SK-N-SH (cell line): ENCODE results near the gene TUT1. TPM values are rescaled to one million over a fixed set of nuclear protein-coding genes. Genes with fewer than 3 reads are reported as not detected.

Experiments
- CTCF ChIA-PET: fragments of 300-600, 350-600 bp; formaldehyde crosslinking; extraction: SDS; loops from one replicate; lab custom pipeline; 2021; lab: Yijun Ruan, JAX
- POLR2A ChIA-PET: fragments of 350-600 bp; sonication (Branson Sonifier 250); formaldehyde crosslinking; extraction: SDS; loops from one replicate; lab custom pipeline; 2020; ENCODE audit warnings: antibody characterized with exemption, inconsistent platforms; lab: Yijun Ruan, JAX
- DNase-seq: peaks from one replicate; pipeline ENCODE4 v3.0.0; 2012
- H2AFZ ChIP-seq: fragments of 200-600 bp; sonication (generic); 2 replicates; pipeline ENCODE4 v1.8.1; 2016; ENCODE audit warnings: antibody characterized with exemption, mild to moderate bottlenecking, low read depth
- H3F3A ChIP-seq: fragments of 200-600 bp; sonication (generic); replicated peaks from 2 replicates; pipeline ENCODE3; 2016; ENCODE audit warnings: antibody characterized with exemption, mild to moderate bottlenecking; ENCODE audit not compliant: insufficient read depth
- H3K27ac ChIP-seq, 2 experiments: fragments of 200-500 bp in 1 of 2; fragments of 200-600 bp in 1 of 2; sonication (Bioruptor generic) in 1 of 2; sonication (generic), shearing (Covaris generic) in 1 of 2; 2 replicates each; pipeline versions ENCODE4 v1.5.1 to v1.6.1; 2014 to 2016; ENCODE audit warnings: low read depth in 2 of 2, inconsistent platforms in 1 of 2, low read length in 1 of 2, mild to moderate bottlenecking in 1 of 2, mixed read lengths in 1 of 2
- H3K27me3 ChIP-seq: fragments of 200-600 bp; sonication (generic), shearing (Covaris generic); 2 replicates; pipeline ENCODE4 v1.6.1; 2016; ENCODE audit warnings: mixed run types; ENCODE audit not compliant: insufficient read depth
- H3K36me3 ChIP-seq, 2 experiments: fragments of 200-500 bp in 1 of 2; fragments of 200-600 bp in 1 of 2; sonication (Bioruptor generic) in 1 of 2; sonication (generic) in 1 of 2; replicated peaks in 1 of 2; 2 replicates each; pipeline versions ENCODE3 to v1.5.1; 2014 to 2016; ENCODE audit warnings: low read length in 1 of 2, mild to moderate bottlenecking in 1 of 2; ENCODE audit not compliant: insufficient read depth in 2 of 2, control insufficient read depth in 1 of 2
- H3K4me1 ChIP-seq, 2 experiments: fragments of 200-500 bp in 1 of 2; fragments of 200-600 bp in 1 of 2; sonication (Bioruptor generic) in 1 of 2; sonication (generic), shearing (Covaris generic) in 1 of 2; 2 replicates each; pipeline versions ENCODE4 v1.5.1 to v1.6.1; 2014 to 2016; ENCODE audit warnings: low read depth in 1 of 2, low read length in 1 of 2, mixed run types in 1 of 2; ENCODE audit not compliant: insufficient read depth in 2 of 2, control insufficient read depth in 1 of 2
- H3K4me2 ChIP-seq: fragments of 200-600 bp; sonication (generic), shearing (Covaris generic); 2 replicates; pipeline ENCODE4 v1.6.1; 2017; ENCODE audit warnings: mixed run types
- H3K4me3 ChIP-seq, 2 experiments: fragments of 200-500 bp in 1 of 2; fragments of 200-600 bp in 1 of 2; sonication (Bioruptor generic) in 1 of 2; sonication (generic), shearing (Covaris generic) in 1 of 2; 2 replicates each; pipeline versions ENCODE4 v1.5.1 to v1.8.1; 2014 to 2016; ENCODE audit warnings: low read depth in 2 of 2, inconsistent platforms in 1 of 2, low read length in 1 of 2, mild to moderate bottlenecking in 1 of 2, mixed read lengths in 1 of 2, moderate library complexity in 1 of 2
- H3K79me2 ChIP-seq: fragments of 200-600 bp; sonication (generic); 2 replicates; pipeline ENCODE4 v1.8.1; 2017; ENCODE audit warnings: mild to moderate bottlenecking; ENCODE audit not compliant: insufficient read depth
- H3K9ac ChIP-seq: fragments of 200-600 bp; sonication (generic); 2 replicates; pipeline ENCODE4 v1.6.1; 2017; ENCODE audit warnings: mixed run types
- H3K9me2 ChIP-seq: fragments of 200-600 bp; sonication (generic); 2 replicates; pipeline ENCODE4 v1.6.1; 2017; ENCODE audit warnings: mixed run types
- H3K9me3 ChIP-seq: fragments of 200-600 bp; sonication (generic); 2 replicates; pipeline ENCODE4 v1.6.1; 2017; ENCODE audit warnings: mixed run types, mild to moderate bottlenecking, moderate library complexity
- H4K20me1 ChIP-seq: fragments of 200-600 bp; sonication (generic); 2 replicates; pipeline ENCODE4 v1.6.1; 2017; ENCODE audit warnings: mild to moderate bottlenecking, mixed run types; ENCODE audit not compliant: insufficient read depth
- CHD2 ChIP-seq: fragments of 150-350 bp; IDR thresholded peaks from 2 replicates; pipeline ENCODE4 v1.6.1; 2018; ENCODE audit warnings: low read length; ENCODE audit not compliant: partially characterized antibody
- ELF1 ChIP-seq: IDR thresholded peaks from 2 replicates; pipeline ENCODE4 v1.4.0; 2012
- EZH2phosphoT487 ChIP-seq: fragments of 200-600 bp; sonication (generic); IDR thresholded peaks from 2 replicates; pipeline ENCODE4 v1.6.1; 2017; ENCODE audit warnings: low read depth, mixed run types, mild to moderate bottlenecking, antibody characterized with exemption, moderate library complexity, borderline replicate concordance
- FOXJ3 ChIP-seq: sonication (generic); formaldehyde crosslinking; IDR thresholded peaks from 2 replicates; pipeline ENCODE4 v1.5.1; 2020; ENCODE audit warnings: mild to moderate bottlenecking, missing genetic modification reagents
- GABPA ChIP-seq: IDR thresholded peaks from 2 replicates; pipeline ENCODE4 v1.4.0; 2012; ENCODE audit warnings: low read depth, mild to moderate bottlenecking
- GATA2 ChIP-seq: sonication (generic); formaldehyde crosslinking; IDR thresholded peaks from 2 replicates; pipeline ENCODE4 v1.5.0; 2020; ENCODE audit warnings: mild to moderate bottlenecking, missing genetic modification reagents
- MXI1 ChIP-seq: IDR thresholded peaks from 2 replicates; pipeline ENCODE4 v1.6.1; 2012; ENCODE audit warnings: mild to moderate bottlenecking, low read depth, low read length, improper control_type of control experiment
- RXRA ChIP-seq: IDR thresholded peaks from 2 replicates; pipeline ENCODE4 v1.4.0; 2012; ENCODE audit warnings: low read depth, mild to moderate bottlenecking, borderline replicate concordance
- SIN3A ChIP-seq: IDR thresholded peaks from 2 replicates; pipeline ENCODE4 v1.6.1; 2012; ENCODE audit warnings: low read depth, mild to moderate bottlenecking, low read length, moderate library complexity, borderline replicate concordance
- TEAD4 ChIP-seq: IDR thresholded peaks from 2 replicates; pipeline ENCODE4 v1.4.0; 2012; ENCODE audit warnings: mild to moderate bottlenecking, borderline replicate concordance; ENCODE audit not compliant: insufficient read depth
- USF1 ChIP-seq: IDR thresholded peaks from 2 replicates; pipeline ENCODE4 v1.4.0; 2012; ENCODE audit warnings: low read depth, borderline replicate concordance
- WGBS: methylation state at CpG from one replicate; pipeline ENCODE4 v1.1.6; 2017; ENCODE audit warnings: low lambda C conversion rate; 5-methylcytosine and 5-hydroxymethylcytosine counted together
- polyA plus RNA-seq, 3 experiments: library from polyadenylated mRNA; depleted of rRNA; stranded (reverse); fragments of >200 nt; gene quantifications; 2 replicates each; pipeline ENCODE4 v1.2.3, GENCODE V29; 2012
- TF ChIP-seq, protein P1 (sequence below): IDR thresholded peaks from 2 replicates; pipeline ENCODE4; 2012
- TF ChIP-seq, protein P2 (sequence below): fragments of 150-350 bp; IDR thresholded peaks from 2 replicates; pipeline ENCODE4 v1.6.1; 2016; ENCODE audit warnings: mild to moderate bottlenecking, low read depth, low read length

The TUT1 gene
- polyA plus RNA-seq, 1 of the 3 experiments (the other 2 are of a cell fraction), result 27.3 TPM

GRCh38 chr11:62600367-62601121 lies 9.2 kb upstream of the TUT1 start:
- CTCF ChIA-PET, result interaction anchor here (2.2 to 3.2 kb wide), 2 partner anchors 8 to 12 kb away, joined by 11 to 23 read pairs; partner anchors contain the start of genes EML3, ROM1 and TUT1
- Histone ChIP-seq H3K4me2 (peak overlapping the region; percentile 95), H4K20me1 (no peaks in the 10 kb centered on the region), H3K9me2 (no peaks in the 10 kb centered on the region), H3K27me3 (no peaks in the 10 kb centered on the region), H3F3A (peaks cover 25% of the 10 kb centered on the region), H3K4me1 (peaks cover 12 to 23% of the 10 kb centered on the region in 2 experiments; a peak in 3 of 4 replicates), H3K9me3 (no peaks in the 10 kb centered on the region), H3K36me3 (peaks cover 40 to 43% of the 10 kb centered on the region in 2 experiments), H3K4me3 (peak overlapping the region; percentile 70 to 96), H3K9ac (peak overlapping the region; percentile 99), H2AFZ (no peak overlapping the region), H3K27ac (peak overlapping the region; percentile 87 to 93)
- no peak for DNase-seq
- TF ChIP-seq SIN3A, result no peak
- peak; percentile 9; the same call in 1 of the 2 replicates for TF ChIP-seq MXI1
- TF ChIP-seq, all 33 proteins: peak for 1
- H3K79me2 ChIP-seq, result peaks cover 55% of the 10 kb centered on the region
- 1% methylated on average over 18 of the region's 26 CpGs for WGBS
- POLR2A ChIA-PET, result interaction anchor here (1.5 to 4.2 kb wide), 4 partner anchors 9 to 65 kb away, joined by 5 to 59 read pairs (median 18); partner anchors contain the start of genes C11orf98, CSKMT, EEF1G and EML3

- peak; percentile 31; the same call in 1 of the 2 replicates for TF ChIP-seq MXI1
- TF ChIP-seq SIN3A, result no peak
- TF ChIP-seq, all 33 proteins: peak for 1
- no peaks in the 10 kb centered on the region for H3K27me3 ChIP-seq
- H3K27ac ChIP-seq, result peak overlapping the region; percentile 87 to 93
- H3K4me1 ChIP-seq, result peaks cover 12 to 23% of the 10 kb centered on the region in 2 experiments; a peak in 3 of 4 replicates
- H3K4me3 ChIP-seq, result peak overlapping the region; percentile 70 to 96
- H3K9ac ChIP-seq, result peak overlapping the region; percentile 99
- H3K4me2 ChIP-seq, result peak overlapping the region; percentile 95
- 26% methylated on average over 5 of the region's 5 CpGs for WGBS
- H4K20me1 ChIP-seq, result no peaks in the 10 kb centered on the region
- H3K36me3 ChIP-seq, result peaks cover 43 to 44% of the 10 kb centered on the region in 2 experiments
- CTCF ChIA-PET, result interaction anchor here (0.7 to 3.2 kb wide), 3 partner anchors 8 to 205 kb away, joined by 4 to 23 read pairs (median 11); partner anchors contain the start of genes EML3, ROM1 and TUT1
- H3F3A ChIP-seq, result peaks cover 26% of the 10 kb centered on the region
- no peak for DNase-seq
- H2AFZ ChIP-seq, result no peak overlapping the region
- peaks cover 55% of the 10 kb centered on the region for H3K79me2 ChIP-seq
- H3K9me3 ChIP-seq, result no peaks in the 10 kb centered on the region
- no peaks in the 10 kb centered on the region for H3K9me2 ChIP-seq
- POLR2A ChIA-PET, result interaction anchor here (1.0 to 4.2 kb wide), 7 partner anchors 8 to 154 kb away, joined by 3 to 59 read pairs (median 4); partner anchors contain the start of genes C11orf98, CSKMT, INTS5 and TUT1
Measured at GRCh38 chr11:62599901-62600300, 8.6 kb upstream of the TUT1 start.

- Histone ChIP-seq H3K27me3 (no peaks in the 10 kb centered on the region), H3K4me2 (peak overlapping the region; percentile 95), H3F3A (peaks cover 30% of the 10 kb centered on the region), H3K36me3 (peaks cover 46 to 49% of the 10 kb centered on the region in 2 experiments), H3K4me1 (peaks cover 12 to 23% of the 10 kb centered on the region in 2 experiments; a peak in 3 of 4 replicates), H3K27ac (peak overlapping the region; percentile 87 to 93), H3K9ac (peak overlapping the region; percentile 99), H4K20me1 (no peaks in the 10 kb centered on the region), H3K79me2 (peaks cover 55% of the 10 kb centered on the region), H3K9me3 (no peaks in the 10 kb centered on the region), H3K9me2 (no peaks in the 10 kb centered on the region), H3K4me3 (peak overlapping the region; percentile 70 to 96), H2AFZ (no peak overlapping the region)
- ChIA-PET CTCF (interaction anchor here (0.7 to 3.2 kb wide), 5 partner anchors 13 to 204 kb away, joined by 3 to 23 read pairs (median 4); partner anchors contain the start of genes EML3 and ROM1), POLR2A (interaction anchor here (1.0 to 1.2 kb wide), 5 partner anchors 15 to 155 kb away, joined by 3 to 4 read pairs (median 4); partner anchors contain the start of genes C11orf98, CSKMT, INTS5 and ZBTB3)
- WGBS, result 45% methylated on average over 6 of the region's 7 CpGs
- peak; percentile 95 for DNase-seq
- TF ChIP-seq TEAD4 (no peak), GATA2 (CRISPR knock-in tag) (no peak), FOXJ3 (CRISPR knock-in tag) (no peak), SIN3A (peak; percentile 30; the same call in 1 of the 2 replicates), MXI1 (peak; percentile 55; the same call in 1 of the 2 replicates), USF1 (no peak), ELF1 (peak; percentile 67), EZH2phosphoT487 (no peak), CHD2 (peak; percentile 51), GABPA (peak; percentile 65), RXRA (no peak)
- TF ChIP-seq, protein P1, sequence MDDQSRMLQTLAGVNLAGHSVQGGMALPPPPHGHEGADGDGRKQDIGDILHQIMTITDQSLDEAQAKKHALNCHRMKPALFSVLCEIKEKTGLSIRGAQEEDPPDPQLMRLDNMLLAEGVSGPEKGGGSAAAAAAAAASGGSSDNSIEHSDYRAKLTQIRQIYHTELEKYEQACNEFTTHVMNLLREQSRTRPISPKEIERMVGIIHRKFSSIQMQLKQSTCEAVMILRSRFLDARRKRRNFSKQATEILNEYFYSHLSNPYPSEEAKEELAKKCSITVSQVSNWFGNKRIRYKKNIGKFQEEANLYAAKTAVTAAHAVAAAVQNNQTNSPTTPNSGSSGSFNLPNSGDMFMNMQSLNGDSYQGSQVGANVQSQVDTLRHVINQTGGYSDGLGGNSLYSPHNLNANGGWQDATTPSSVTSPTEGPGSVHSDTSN, result peak; percentile 41; the same call in 1 of the 2 replicates
- TF ChIP-seq, protein P2, sequence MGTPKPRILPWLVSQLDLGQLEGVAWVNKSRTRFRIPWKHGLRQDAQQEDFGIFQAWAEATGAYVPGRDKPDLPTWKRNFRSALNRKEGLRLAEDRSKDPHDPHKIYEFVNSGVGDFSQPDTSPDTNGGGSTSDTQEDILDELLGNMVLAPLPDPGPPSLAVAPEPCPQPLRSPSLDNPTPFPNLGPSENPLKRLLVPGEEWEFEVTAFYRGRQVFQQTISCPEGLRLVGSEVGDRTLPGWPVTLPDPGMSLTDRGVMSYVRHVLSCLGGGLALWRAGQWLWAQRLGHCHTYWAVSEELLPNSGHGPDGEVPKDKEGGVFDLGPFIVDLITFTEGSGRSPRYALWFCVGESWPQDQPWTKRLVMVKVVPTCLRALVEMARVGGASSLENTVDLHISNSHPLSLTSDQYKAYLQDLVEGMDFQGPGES, result 0 out of 2 replicates have a peak, but pooled peaks have one; percentile 11
Measured at GRCh38 chr11:62599069-62599696, 7.9 kb upstream of the TUT1 start.
